ENCODE measurements around the gene SKAP1.

SKAP1 gene

GRCh38 chr17:48111937-48112241, 318.1 kb downstream of the SKAP1 start:
- no peak for DNase-seq (ENCODE audit: low read depth, low spot score)
- in situ Hi-C loops (cut with HindIII; ENCODE audit: low sequenced_read_pairs), result no loop called here
- H3K4me3 ChIP-seq (ENCODE audit: low read depth, low read length), result no peak overlapping the region
- no peak for TF ChIP-seq CTCF (IDR thresholded peaks at IDR 0.05; ENCODE audit: low read depth, low read length)

- H3K4me3 ChIP-seq (ENCODE audit: low read depth, low read length), result no peak overlapping the region
- in situ Hi-C loops (cut with HindIII; ENCODE audit: low sequenced_read_pairs), result no loop called here
- DNase-seq (ENCODE audit: low read depth, low spot score), result no peak
- TF ChIP-seq CTCF (IDR thresholded peaks at IDR 0.05; ENCODE audit: low read depth, low read length), result no peak
Measured at GRCh38 chr17:48110761-48111160, 319.3 kb downstream of the SKAP1 start.

- peak; percentile 5 for TF ChIP-seq CTCF (IDR thresholded peaks at IDR 0.05; ENCODE audit: low read depth, low read length)
- peak; percentile 84 for DNase-seq (ENCODE audit: low read depth, low spot score)
- peak within 1 kb of the TSS; percentile 87 for H3K4me3 ChIP-seq (ENCODE audit: low read depth, low read length)
- in situ Hi-C loops (cut with HindIII; ENCODE audit: low sequenced_read_pairs), result no loop called here
Measured at GRCh38 chr17:48107137-48108055, 322.6 kb downstream of the SKAP1 start, which contains the start of gene SNX11. SNX11 (plus strand) TSS chr17:48107766; CDS start chr17:48112044, 4,278 bp downstream.

GRCh38 chr17:48106802-48107136, 323.2 kb downstream of the SKAP1 start:
- H3K4me3 ChIP-seq (ENCODE audit: low read depth, low read length), result peak overlapping the region; percentile 87
- no peak for TF ChIP-seq CTCF (IDR thresholded peaks at IDR 0.05; ENCODE audit: low read depth, low read length)
- DNase-seq (ENCODE audit: low read depth, low spot score), result no peak
- in situ Hi-C loops (cut with HindIII; ENCODE audit: low sequenced_read_pairs), result no loop called here

- in situ Hi-C loops (cut with HindIII; ENCODE audit: low sequenced_read_pairs), result no loop called here
- no peak for TF ChIP-seq CTCF (IDR thresholded peaks at IDR 0.05; ENCODE audit: low read depth, low read length)
- H3K4me3 ChIP-seq (ENCODE audit: low read depth, low read length), result no peak overlapping the region
- no peak for DNase-seq (ENCODE audit: low read depth, low spot score)
Measured at GRCh38 chr17:48104440-48104839, 325.6 kb downstream of the SKAP1 start.

- in situ Hi-C loops (cut with HindIII; ENCODE audit: low sequenced_read_pairs), result no loop called here
- DNase-seq (ENCODE audit: low read depth, low spot score), result no peak
- H3K4me3 ChIP-seq (ENCODE audit: low read depth, low read length), result no peak overlapping the region
- no peak for TF ChIP-seq CTCF (IDR thresholded peaks at IDR 0.05; ENCODE audit: low read depth, low read length)
Measured at GRCh38 chr17:48102798-48103715, 327.0 kb downstream of the SKAP1 start.

Data from astrocyte of the spinal cord (primary cell).